ENCODE data around the gene DLGAP4. TPM values are rescaled to one million over a fixed set of nuclear protein-coding genes. Genes with fewer than 3 reads are reported as not detected.

The DLGAP4 gene
- total RNA-seq, 4 donors from 2014 or later: 33.5 to 159 (median 56.6) TPM

DNA sequence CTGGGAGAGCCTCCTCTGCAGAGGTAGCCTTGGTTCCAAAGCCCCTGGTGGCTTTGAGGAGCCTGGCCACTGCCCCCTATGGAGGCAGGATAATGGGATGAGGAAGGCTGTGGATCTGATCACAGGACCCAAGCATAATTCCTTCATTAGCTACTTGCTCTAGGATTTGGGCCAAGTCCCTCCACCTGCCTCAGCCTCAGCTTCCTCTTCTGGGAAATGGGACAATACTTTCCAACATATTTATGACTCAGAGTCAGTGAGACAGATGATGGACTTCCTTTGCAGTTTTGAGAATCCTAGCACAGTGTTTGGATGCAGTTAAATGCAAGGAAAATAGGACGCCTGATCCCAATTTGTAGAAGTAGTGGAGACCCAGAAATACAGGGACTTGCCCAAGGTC lies 171.3 kb downstream of the DLGAP4 start:
- TF ChIP-seq EP300 (IDR thresholded peaks at IDR 0.05; ENCODE audit: low read depth) (no peak), POLR2AphosphoS5 (IDR thresholded peaks at IDR 0.05) (no peak), POLR2A (IDR thresholded peaks at IDR 0.05) (no peak)
- TF ChIP-seq, protein P1, sequence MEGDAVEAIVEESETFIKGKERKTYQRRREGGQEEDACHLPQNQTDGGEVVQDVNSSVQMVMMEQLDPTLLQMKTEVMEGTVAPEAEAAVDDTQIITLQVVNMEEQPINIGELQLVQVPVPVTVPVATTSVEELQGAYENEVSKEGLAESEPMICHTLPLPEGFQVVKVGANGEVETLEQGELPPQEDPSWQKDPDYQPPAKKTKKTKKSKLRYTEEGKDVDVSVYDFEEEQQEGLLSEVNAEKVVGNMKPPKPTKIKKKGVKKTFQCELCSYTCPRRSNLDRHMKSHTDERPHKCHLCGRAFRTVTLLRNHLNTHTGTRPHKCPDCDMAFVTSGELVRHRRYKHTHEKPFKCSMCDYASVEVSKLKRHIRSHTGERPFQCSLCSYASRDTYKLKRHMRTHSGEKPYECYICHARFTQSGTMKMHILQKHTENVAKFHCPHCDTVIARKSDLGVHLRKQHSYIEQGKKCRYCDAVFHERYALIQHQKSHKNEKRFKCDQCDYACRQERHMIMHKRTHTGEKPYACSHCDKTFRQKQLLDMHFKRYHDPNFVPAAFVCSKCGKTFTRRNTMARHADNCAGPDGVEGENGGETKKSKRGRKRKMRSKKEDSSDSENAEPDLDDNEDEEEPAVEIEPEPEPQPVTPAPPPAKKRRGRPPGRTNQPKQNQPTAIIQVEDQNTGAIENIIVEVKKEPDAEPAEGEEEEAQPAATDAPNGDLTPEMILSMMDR (IDR thresholded peaks at IDR 0.05): no peak
- in situ Hi-C loops (cut with MboI; ENCODE audit: low pct_ligation_motif_present in 1 of 4, low pct_unique_long_range_greater_than_20kb in 1 of 4, low sequenced_read_pairs in 3 of 4): no loop called here
- Histone ChIP-seq H3K27me3 (no peaks in the 10 kb centered on the region), H3K4me3 (no peak overlapping the region), H3K27ac (no peak overlapping the region), H3K9me3 (no peaks in the 10 kb centered on the region), H3K36me3 (no peaks in the 10 kb centered on the region), H3K4me1 (peaks cover 23 to 44% (median 33%) of the 10 kb centered on the region in 4 donors)
- intact Hi-C loops (cut with DNase I; ENCODE audit: low total_unique reads): no loop called here
- no peak for DNase-seq
- 71 to 83% methylated on average over 1 of the region's 1 CpG for WGBS, 2 donors (ENCODE audit: low coverage in 1 of 2)

DNA sequence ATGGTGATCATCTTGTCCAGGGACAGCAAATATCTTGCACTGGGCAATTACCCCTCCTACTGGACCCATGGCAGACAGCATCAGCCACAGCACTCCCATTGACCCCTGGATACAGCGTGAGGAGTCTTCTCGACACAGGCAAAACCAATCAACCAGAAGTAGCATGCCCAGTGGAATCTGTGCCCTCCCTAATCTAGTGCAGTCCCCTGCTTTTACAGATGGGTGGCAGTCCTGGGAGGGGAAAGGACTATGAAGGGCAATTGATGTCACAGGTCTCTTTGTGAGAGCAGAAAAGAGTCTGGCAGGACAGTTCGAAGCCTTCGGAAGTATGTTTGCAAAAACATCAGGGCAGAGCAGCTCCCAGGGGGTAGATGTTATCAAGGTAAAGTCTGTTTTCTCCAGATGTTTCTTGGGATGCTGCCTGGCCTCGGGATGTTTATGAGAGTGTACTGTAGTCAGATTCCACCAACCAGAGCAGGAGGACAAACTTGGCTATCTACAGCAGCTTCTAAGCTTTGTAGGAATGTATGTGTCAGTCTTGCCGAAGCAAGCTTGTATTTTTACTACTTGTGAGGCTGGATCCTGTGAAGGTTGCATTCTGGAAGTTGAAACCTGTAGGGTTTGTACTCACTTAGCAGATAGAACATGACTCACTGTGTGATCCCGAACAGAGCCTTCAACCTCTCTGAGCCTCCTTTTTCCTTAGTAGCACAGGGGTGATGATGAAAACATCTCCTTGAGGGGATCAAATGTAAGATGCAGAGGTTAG lies 172.2 kb downstream of the DLGAP4 start:
- no peaks in the 10 kb centered on the region for H3K27me3 ChIP-seq
- peaks cover 21 to 41% (median 30%) of the 10 kb centered on the region in 4 donors for H3K4me1 ChIP-seq
- WGBS, 2 donors (ENCODE audit: low coverage in 1 of 2): 75 to 80% methylated on average over 2 to 7 of the region's 7 CpGs
- TF ChIP-seq POLR2A (IDR thresholded peaks at IDR 0.05) (no peak), EP300 (IDR thresholded peaks at IDR 0.05; ENCODE audit: low read depth) (no peak)
- TF ChIP-seq, protein P1 (IDR thresholded peaks at IDR 0.05): no peak
- H3K36me3 ChIP-seq: no peaks in the 10 kb centered on the region
- intact Hi-C loops (cut with DNase I; ENCODE audit: low total_unique reads) (no loop called here), in situ Hi-C loops (cut with MboI; ENCODE audit: low pct_ligation_motif_present in 1 of 4, low pct_unique_long_range_greater_than_20kb in 1 of 4, low sequenced_read_pairs in 3 of 4) (no loop called here)
- no peaks in the 10 kb centered on the region for H3K9me3 ChIP-seq
- no peak overlapping the region for H3K27ac ChIP-seq
- DNase-seq: no peak
- H3K4me3 ChIP-seq: no peak overlapping the region

DNA sequence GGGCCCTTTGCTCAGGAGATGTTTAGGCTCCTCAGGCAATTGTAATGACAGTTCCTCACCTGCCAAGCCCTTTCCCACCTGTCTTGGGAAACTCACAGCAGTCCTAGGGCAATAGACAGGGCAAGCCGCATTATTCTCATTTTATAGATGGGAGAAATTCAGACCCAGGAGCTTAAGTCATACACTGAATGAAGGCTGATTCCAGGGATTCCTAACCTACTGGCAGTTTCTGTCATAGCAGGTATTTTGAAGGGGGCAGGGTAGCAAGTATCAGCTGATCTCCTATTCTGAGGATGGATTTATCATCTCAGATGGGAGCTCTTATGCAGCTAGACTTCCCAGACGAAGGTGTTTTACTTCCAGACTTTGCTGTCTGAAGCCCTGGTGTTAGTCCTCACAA lies 173.8 kb downstream of the DLGAP4 start:
- intact Hi-C loops (cut with DNase I; ENCODE audit: low total_unique reads) (no loop called here), in situ Hi-C loops (cut with MboI; ENCODE audit: low pct_ligation_motif_present in 1 of 4, low pct_unique_long_range_greater_than_20kb in 1 of 4, low sequenced_read_pairs in 3 of 4) (no loop called here)
- Histone ChIP-seq H3K9me3 (no peaks in the 10 kb centered on the region), H3K36me3 (no peaks in the 10 kb centered on the region), H3K27me3 (no peaks in the 10 kb centered on the region), H3K4me1 (peaks cover 14 to 36% (median 27%) of the 10 kb centered on the region in 4 donors), H3K4me3 (no peak overlapping the region), H3K27ac (no peak overlapping the region)
- TF ChIP-seq, protein P1 (IDR thresholded peaks at IDR 0.05): no peak
- TF ChIP-seq POLR2AphosphoS5 (IDR thresholded peaks at IDR 0.05): no peak
- TF ChIP-seq POLR2A (IDR thresholded peaks at IDR 0.05): no peak
- TF ChIP-seq EP300 (IDR thresholded peaks at IDR 0.05; ENCODE audit: low read depth): no peak
- DNase-seq: no peak
- WGBS, 2 donors (ENCODE audit: low coverage in 1 of 2): 83% methylated on average over 2 of the region's 2 CpGs; no CpG with 5 or more reads in 1 of the 2 donors

DNA sequence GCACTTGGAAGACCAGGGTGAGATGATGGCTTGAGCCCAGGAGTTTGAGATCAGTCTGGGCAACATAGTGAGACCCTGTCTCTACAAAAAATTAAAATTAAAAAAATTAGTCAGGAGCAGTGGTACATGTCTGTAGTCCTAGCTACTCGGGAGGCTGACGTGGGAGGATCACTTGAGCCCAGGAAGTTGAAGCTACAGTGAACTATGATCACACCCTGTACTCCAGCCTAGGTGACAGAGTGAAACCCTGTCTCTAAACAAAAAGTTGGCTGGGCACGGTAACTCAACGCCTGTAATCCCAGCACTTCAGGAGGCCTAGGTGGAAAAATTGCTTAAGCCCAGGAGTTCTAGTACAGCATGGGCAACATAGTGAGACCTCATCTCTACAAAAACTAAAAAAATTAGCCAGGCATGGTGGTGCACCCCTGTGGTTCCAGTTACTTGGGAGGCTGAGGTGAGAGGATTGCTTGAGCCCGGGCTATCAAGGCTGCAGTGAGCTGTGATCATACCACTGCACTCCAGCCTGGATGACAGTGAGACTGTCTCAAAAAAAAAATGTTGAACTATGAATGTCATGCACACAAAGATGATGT lies 174.4 kb downstream of the DLGAP4 start:
- Histone ChIP-seq H3K27me3 (no peaks in the 10 kb centered on the region), H3K36me3 (no peaks in the 10 kb centered on the region), H3K9me3 (no peaks in the 10 kb centered on the region), H3K4me1 (peaks cover 13 to 36% (median 27%) of the 10 kb centered on the region in 4 donors), H3K27ac (no peak overlapping the region), H3K4me3 (no peak overlapping the region)
- no peak for TF ChIP-seq POLR2A (IDR thresholded peaks at IDR 0.05)
- TF ChIP-seq POLR2AphosphoS5 (IDR thresholded peaks at IDR 0.05): no peak
- no peak for TF ChIP-seq EP300 (IDR thresholded peaks at IDR 0.05; ENCODE audit: low read depth)
- TF ChIP-seq, protein P1 (IDR thresholded peaks at IDR 0.05): no peak
- 77% methylated on average over 5 of the region's 5 CpGs; no CpG with 5 or more reads in 1 of the 2 donors for WGBS, 2 donors (ENCODE audit: low coverage in 1 of 2)
- DNase-seq: no peak
- intact Hi-C loops (cut with DNase I; ENCODE audit: low total_unique reads) (no loop called here), in situ Hi-C loops (cut with MboI; ENCODE audit: low pct_ligation_motif_present in 1 of 4, low pct_unique_long_range_greater_than_20kb in 1 of 4, low sequenced_read_pairs in 3 of 4) (no loop called here)
